IMR-90 (cell line): ENCODE data around the gene ARAP1. TPM values are rescaled to one million over a fixed set of nuclear protein-coding genes. Genes with fewer than 3 reads are reported as not detected.
A peak's percentile ranks its signal among the peaks of the same experiment; 100 is the strongest.

Experiments
- ATAC-seq: fragments of 200-7000 bp; cut with Tn5 transposase; 2 replicates; pipeline ENCODE4 v1.9.1; 2020; ENCODE audit warnings: low read depth, mild to moderate bottlenecking, moderate library complexity
- BruUV-seq: library from RNA; stranded (reverse); fragments of 400-500 nt; replicated peaks from 2 replicates; lab custom pipeline; 2021; lab: Mats Ljungman, UMichigan
- CTCF ChIA-PET: fragments of 300-600 bp; formaldehyde crosslinking; extraction: SDS; loops from one replicate; lab custom pipeline; 2021; ENCODE audit warnings: antibody characterized with exemption; lab: Yijun Ruan, JAX
- POLR2A ChIA-PET: fragments of 300-600 bp; sonication (Branson Sonifier 250); formaldehyde crosslinking; loops from one replicate; lab custom pipeline; 2022; ENCODE audit warnings: antibody characterized with exemption; ENCODE audit not compliant: unreplicated experiment; lab: Charles Lee
- DNase-seq: peaks from one replicate; pipeline ENCODE4 v3.0.0; 2013
- H2AFZ ChIP-seq: replicated peaks from 2 replicates; pipeline ENCODE3; 2013; ENCODE audit warnings: low read length, mild to moderate bottlenecking; ENCODE audit not compliant: poor library complexity
- H2AK5ac ChIP-seq: 2 replicates; pipeline ENCODE4 v1.6.1; 2013; ENCODE audit warnings: low read depth, low read length, inconsistent platforms
- H2AK9ac ChIP-seq: replicated peaks from 2 replicates; pipeline ENCODE3; 2013; ENCODE audit warnings: mild to moderate bottlenecking, low read depth, low read length, moderate library complexity; ENCODE audit not compliant: poor library complexity
- H2BK120ac ChIP-seq: 2 replicates; pipeline ENCODE4 v1.6.1; 2013; ENCODE audit warnings: low read depth, low read length, inconsistent platforms
- H2BK15ac ChIP-seq: 3 replicates; pipeline ENCODE4 v1.6.1; 2013; ENCODE audit warnings: low read depth, low read length, inconsistent platforms
- H2BK20ac ChIP-seq: 2 replicates; pipeline ENCODE4 v1.6.1; 2013; ENCODE audit warnings: low read depth, mild to moderate bottlenecking, inconsistent platforms, low read length, moderate library complexity
- H2BK5ac ChIP-seq: 2 replicates; pipeline ENCODE4 v1.6.1; 2013; ENCODE audit warnings: mild to moderate bottlenecking, low read depth, low read length, inconsistent platforms; ENCODE audit not compliant: poor library complexity, severe bottlenecking
- H3K14ac ChIP-seq: replicated peaks from 2 replicates; pipeline ENCODE4 v1.6.1; 2013; ENCODE audit warnings: low read depth, low read length, inconsistent platforms
- H3K18ac ChIP-seq: 2 replicates; pipeline ENCODE4 v1.6.1; 2013; ENCODE audit warnings: low read depth, low read length, control low read depth
- H3K23ac ChIP-seq: 2 replicates; pipeline ENCODE4 v1.6.1; 2013; ENCODE audit warnings: low read depth, low read length, inconsistent platforms
- H3K27ac ChIP-seq: 2 replicates; pipeline ENCODE4 v1.5.1; 2013; ENCODE audit warnings: mild to moderate bottlenecking, control low read depth, low read length; ENCODE audit not compliant: insufficient read depth
- H3K27me3 ChIP-seq: 2 replicates; pipeline ENCODE4 v1.6.1; 2013; ENCODE audit warnings: low read length; ENCODE audit not compliant: control insufficient read depth, insufficient read depth
- H3K36me3 ChIP-seq: 2 replicates; pipeline ENCODE4 v1.6.1; 2013; ENCODE audit warnings: low read length, mixed read lengths; ENCODE audit not compliant: control insufficient read depth, insufficient read depth
- H3K4ac ChIP-seq: 2 replicates; pipeline ENCODE4 v1.6.1; 2013; ENCODE audit warnings: low read depth, low read length, inconsistent platforms
- H3K4me1 ChIP-seq: 2 replicates; pipeline ENCODE4 v1.6.1; 2013; ENCODE audit warnings: low read length, mixed read lengths; ENCODE audit not compliant: control insufficient read depth, insufficient read depth
- H3K4me2 ChIP-seq: 2 replicates; pipeline ENCODE4 v1.6.1; 2013; ENCODE audit warnings: low read depth, mild to moderate bottlenecking, control low read depth, low read length, moderate library complexity
- H3K4me3 ChIP-seq: 2 replicates; pipeline ENCODE4 v1.5.1; 2013; ENCODE audit warnings: low read depth, mild to moderate bottlenecking, control low read depth, low read length, moderate library complexity; ENCODE audit not compliant: insufficient read depth
- H3K56ac ChIP-seq: 2 replicates; pipeline ENCODE4 v1.6.1; 2013; ENCODE audit warnings: low read length, inconsistent platforms; ENCODE audit not compliant: insufficient read depth; ENCODE audit errors: extremely low read depth
- H3K79me1 ChIP-seq, 2 experiments: 2 replicates each; pipeline ENCODE4 v1.6.1; 2013; ENCODE audit warnings: low read length in 2 of 2, inconsistent platforms in 1 of 2, low read depth in 1 of 2
- H3K9ac ChIP-seq: 2 replicates; pipeline ENCODE4 v1.6.1; 2013; ENCODE audit warnings: low read depth, low read length, control low read depth
- H3K9me1 ChIP-seq: 2 replicates; pipeline ENCODE4 v1.6.1; 2013; ENCODE audit warnings: low read length, inconsistent platforms; ENCODE audit not compliant: insufficient read depth
- H3K9me3 ChIP-seq: 2 replicates; pipeline ENCODE4 v1.6.1; 2013; ENCODE audit warnings: low read length; ENCODE audit not compliant: control insufficient read depth, insufficient read depth
- H4K20me1 ChIP-seq: 2 replicates; pipeline ENCODE4 v1.6.1; 2013; ENCODE audit warnings: low read length, inconsistent platforms; ENCODE audit not compliant: insufficient read depth
- H4K5ac ChIP-seq: 2 replicates; pipeline ENCODE4 v1.6.1; 2013; ENCODE audit warnings: mild to moderate bottlenecking, low read depth, low read length, control low read depth
- H4K8ac ChIP-seq, 2 experiments: 2 replicates each; pipeline ENCODE4 v1.6.1; 2013; ENCODE audit warnings: low read depth in 2 of 2, low read length in 2 of 2, control low read depth in 1 of 2, inconsistent platforms in 1 of 2
- H4K91ac ChIP-seq: 2 replicates; pipeline ENCODE4 v1.6.1; 2013; ENCODE audit warnings: low read depth, low read length, inconsistent platforms; ENCODE audit not compliant: insufficient read depth
- CHD1 ChIP-seq: IDR thresholded peaks from 2 replicates; pipeline ENCODE4 v1.6.1; 2012; ENCODE audit warnings: low read depth, low read length, improper control_type of control experiment
- CTCF ChIP-seq: conservative IDR thresholded peaks from 2 replicates; pipeline ENCODE4 v1.5.1; 2012; ENCODE audit warnings: mild to moderate bottlenecking, low read depth, low read length, improper control_type of control experiment
- MAFK ChIP-seq: IDR thresholded peaks from 2 replicates; pipeline ENCODE4 v1.6.1; 2012; ENCODE audit warnings: low read depth, low read length, improper control_type of control experiment
- WGBS, 2 experiments: methylation state at CpG; one replicate each; pipeline versions ENCODE4 v1.1.5 to v1.1.7; 2013; ENCODE audit warnings: missing lambda C conversion rate in 2 of 2; ENCODE audit not compliant: insufficient read length in 1 of 2; ENCODE audit errors: extremely low coverage in 2 of 2; 5-methylcytosine and 5-hydroxymethylcytosine counted together
- dilution Hi-C: fragments of 300-500 bp; cut with HindIII; formaldehyde crosslinking; loops from one replicate; pipeline ENCODE4 v1.14.3; 2018; ENCODE audit warnings: low sequenced_read_pairs; ENCODE audit not compliant: unreplicated experiment
- in situ Hi-C: fragments of 300-500 bp; cut with MboI; formaldehyde crosslinking; loops from 3 replicates; pipeline ENCODE4 v1.14.3; 2019; ENCODE audit warnings: low sequenced_read_pairs, inconsistent platforms, mixed read lengths
- intact Hi-C: fragments of 100-400 bp; cut with micrococcal nuclease; formaldehyde crosslinking; loops from 2 replicates; pipeline ENCODE4 v1.10.0; 2022
- polyA plus RNA-seq, 3 experiments: library from polyadenylated mRNA; depleted of rRNA; stranded (reverse); fragments of >200 nt; gene quantifications; 2 replicates each; pipeline ENCODE4 v1.2.3, GENCODE V29; 2012; ENCODE audit warnings: low replicate concordance in 1 of 3
- total RNA-seq: library from RNA; depleted of rRNA; stranded (reverse); fragments of >200 nt; gene quantifications from 2 replicates; pipeline ENCODE4 v1.2.3, GENCODE V29; 2012

Gene ARAP1
- total and polyA plus RNA-seq, 2 of the 4 experiments (the other 2 are of a cell fraction) = 37.6 to 63.1 TPM

GRCh38 chr11:72671152-72672099 is 80.8 kb downstream of the ARAP1 start:
- WGBS, 2 experiments = 44% methylated on average over 1 of the region's 8 CpGs; no CpG with 5 or more reads in 1 of the 2 experiments
- Histone ChIP-seq H2BK20ac (no peak overlapping the region), H3K23ac (no peak overlapping the region), H3K27me3 (peaks cover 78% of the 10 kb centered on the region), H4K91ac (no peak overlapping the region), H3K9me3 (peaks cover 10% of the 10 kb centered on the region), H2BK15ac (no peak overlapping the region), H3K27ac (no peak overlapping the region), H3K4me1 (no peaks in the 10 kb centered on the region), H4K5ac (no peak overlapping the region), H2BK120ac (no peak overlapping the region), H2AK5ac (no peak overlapping the region), H3K4me3 (no peak overlapping the region), H3K18ac (no peak overlapping the region), H2AK9ac (no peak overlapping the region), H3K56ac (no peak overlapping the region), H3K14ac (no peak overlapping the region), H2BK5ac (no peak overlapping the region), H3K9me1 (no peaks in the 10 kb centered on the region), H3K36me3 (no peaks in the 10 kb centered on the region), H2AFZ (no peak overlapping the region), H4K8ac (no peak overlapping the region), H3K4ac (no peak overlapping the region), H3K4me2 (no peak overlapping the region), H3K79me1 (no peaks in the 10 kb centered on the region), H4K20me1 (peaks cover 6% of the 10 kb centered on the region), H3K9ac (no peak overlapping the region)
- TF ChIP-seq CHD1 (no peak), MAFK (peak; percentile 66), CTCF (no peak)
- ChIA-PET CTCF (no interaction called here), POLR2A (no interaction called here)
- DNase-seq = no peak
- in situ Hi-C loops (no loop called here), intact Hi-C loops (no loop called here), dilution Hi-C loops (no loop called here)
- ATAC-seq = no peak
- no TSS peak for BruUV-seq
